Heart right ventricle (tissue), 16 donors: Measurements from ENCODE around the gene TMEM273. TPM values are rescaled to one million over a fixed set of nuclear protein-coding genes. Genes with fewer than 3 reads are reported as not detected.

ENCODE experiments used
- ATAC-seq, 8 donors: fragments of 200-7000 bp; cut with Tn5 transposase; one replicate each; pipeline ENCODE4 v1.9.1; 2020; ENCODE audit warnings: mild to moderate bottlenecking in 8 of 8, moderate library complexity in 8 of 8, moderate number of reproducible peaks in 1 of 8
- DNase-seq, 2 donors: peaks; one replicate each; pipeline ENCODE4 v3.0.0-alpha.2; 2020
- H3K27ac ChIP-seq, 10 donors: fragments of 200-600 bp; sonication (generic) in 2 of 10; one replicate each; pipeline versions ENCODE4 v1.5.0 to v1.8.0; 2020 to 2022; ENCODE audit warnings: mild to moderate bottlenecking in 3 of 10
- H3K27me3 ChIP-seq, 7 donors: fragments of 200-600 bp; one replicate each; pipeline ENCODE4 v1.8.0; 2021 to 2022; ENCODE audit warnings: mild to moderate bottlenecking in 2 of 7
- H3K36me3 ChIP-seq, 9 donors: fragments of 200-600 bp; sonication (generic) in 1 of 9; one replicate each; pipeline versions ENCODE4 v1.5.0 to v1.8.0; 2020 to 2022; ENCODE audit warnings: mild to moderate bottlenecking in 2 of 9
- H3K4me1 ChIP-seq, 9 donors: fragments of 200-600 bp; sonication (generic) in 1 of 9; one replicate each; pipeline versions ENCODE4 v1.5.0 to v1.8.0; 2020 to 2022; ENCODE audit warnings: mild to moderate bottlenecking in 4 of 9
- H3K4me3 ChIP-seq, 10 donors: fragments of 200-600 bp; sonication (generic) in 2 of 10; one replicate each; pipeline versions ENCODE4 v1.5.0 to v1.8.0; 2020 to 2022; ENCODE audit warnings: mild to moderate bottlenecking in 7 of 10, moderate library complexity in 2 of 10
- H3K9me3 ChIP-seq, 11 donors: fragments of 200-600 bp in 10 of 11; sonication (generic) in 2 of 11; one replicate each; pipeline versions ENCODE4 v1.5.0 to v1.8.0; 2013 to 2022; ENCODE audit warnings: mild to moderate bottlenecking in 2 of 11, control low read depth in 1 of 11, moderate library complexity in 1 of 11
- CTCF ChIP-seq, 9 donors: fragments of 200-600 bp; sonication (generic) in 2 of 9; IDR thresholded peaks; one replicate each; pipeline versions ENCODE4 v1.5.0 to v1.8.0; 2021 to 2022; ENCODE audit warnings: antibody characterized with exemption in 9 of 9, mild to moderate bottlenecking in 5 of 9, moderate library complexity in 1 of 9
- WGBS, 2 donors: extraction: QIAGEN DNeasy Blood & Tissue Kit; methylation state at CpG; one replicate each; pipeline ENCODE4 v1.1.7; 2013; ENCODE audit warnings: inconsistent platforms in 1 of 2; 5-methylcytosine and 5-hydroxymethylcytosine counted together
- intact Hi-C, 10 donors: fragments of 100-400 bp; cut with DNase I; formaldehyde crosslinking; loops; one replicate each; pipeline versions ENCODE4 v1.11.1 to v1.14.2; 2022
- polyA plus RNA-seq, 2 donors: library from polyadenylated mRNA; stranded (reverse); fragments of 200-250 nt; gene quantifications; one replicate each; pipeline ENCODE4 v1.2.3, GENCODE V29; 2013
- total RNA-seq, 10 donors: library from RNA; stranded (reverse); fragmentation: NEBNext Ultra II Directional in 3 of 10; extraction: Animal tissue kit (Norgen Biotek cat#: 25700) in 3 of 10; gene quantifications; one replicate each; pipeline versions ENCODE4 v1.2.1 to v1.2.4, GENCODE V29; 2021 to 2023
- donor health status: Arrhythmogenic right ventricular cardiomyopathy.
- donor health status: ischemic (EF 13 %, LVEDD 7.1; RV severe dilation, severe dysfunction).
- donor health status: healthy with polysubstance abuse.
- donor health status: DM: no; HTN: yes; CAD: no.
- donor health status: DM: no; HTN: no; CAD: no.
- donor health status: ischemic (EF 25% LVEDD 6.9; RV normal size, moderate dysfunction).
- donor health status: ischemic (EF 25% LVEDD 5.7; RV mildly dilated, moderate dysfunction).
- donor health status: healthy.
- donor health status: DM: yes; HTN: yes; CAD: no.
- donor health status: Ischemic cardiomyopathy.
- donor health status: ischemic (EF 35%, LVEDD 5.7; RV mildly dilated, moderate dysfunction).
- donor health status: nonischemic (EF 11% LVEDD 7.7; RV severe dilation, severe dysfunction).
- donor health status: DM: yes; HTN: yes; CAD: no.
- donor health status: PGD.
- donor health status: ischemic (EF 29% LVEDD 5.4; RV normal size, mild dysfunction).
- donor health status: nonischemic (EF 23%, LVEDD 6.1; RV moderate dilation, normal function).

Gene TMEM273
- total and polyA plus RNA-seq, 12 donors = 10.9 to 28.5 (median 19.0) TPM

- H3K36me3 ChIP-seq = no peaks in the 10 kb centered on the region
- H3K9me3 ChIP-seq = no peaks in the 10 kb centered on the region
- WGBS, 2 donors = 79% methylated on average over 14 of the region's 14 CpGs
- ATAC-seq (peak in 1 of 8 donors; percentile 10), DNase-seq (no peak)
- peaks cover 3 to 52% (median 37%) of the 10 kb centered on the region in 9 donors for H3K4me1 ChIP-seq
- H3K27me3 ChIP-seq = peaks cover 0 to 12% (median 0%) of the 10 kb centered on the region in 7 donors
- peak overlapping the region in 8 of 10 donors; percentile 23 to 69 (median 44) for H3K4me3 ChIP-seq
- H3K27ac ChIP-seq = peak overlapping the region in 8 of 10 donors; percentile 10 to 58 (median 35)
- TF ChIP-seq CTCF (IDR thresholded peaks at IDR 0.05) = no peak
- intact Hi-C loops = loop anchor here in 4 of 10 donors (2.0 to 10.0 kb wide), 4 partner anchors 31 to 134 kb away; no protein-coding TSS in a partner anchor
Observed at GRCh38 chr10:49115796-49116508, 72.2 kb downstream of the TMEM273 start.

- Histone ChIP-seq H3K4me3 (peak within 1 kb of the TSS; percentile 11 to 79 (median 66)), H3K27ac (peak within 1 kb of the TSS in 9 of 10 donors; percentile 74 to 89 (median 87)), H3K36me3 (no peaks in the 10 kb centered on the region), H3K4me1 (peaks cover 3 to 60% (median 45%) of the 10 kb centered on the region in 9 donors), H3K27me3 (peaks cover 0 to 12% (median 0%) of the 10 kb centered on the region in 7 donors), H3K9me3 (no peaks in the 10 kb centered on the region)
- DNase-seq = peak; percentile 41 to 68
- TF ChIP-seq CTCF (IDR thresholded peaks at IDR 0.05) = peak in 4 of 9 donors; percentile 18 to 36 (median 23)
- intact Hi-C loops = loop anchor here in 4 of 10 donors (2.0 to 10.0 kb wide), 4 partner anchors 30 to 133 kb away; no protein-coding TSS in a partner anchor
- peak; percentile 22 to 73 (median 51) for ATAC-seq
- 2% methylated on average over 73 to 95 of the region's 95 CpGs for WGBS, 2 donors
Observed at GRCh38 chr10:49115015-49115795, 73.0 kb downstream of the TMEM273 start, which contains the start of gene VSTM4. Gene VSTM4 (minus strand): TSS chr10:49115522. CDS start chr10:49115485, 37 bp downstream.

- WGBS, 2 donors = 12 to 19% methylated on average over 9 of the region's 9 CpGs
- H3K4me3 ChIP-seq = peak overlapping the region; percentile 11 to 79 (median 66)
- TF ChIP-seq CTCF (IDR thresholded peaks at IDR 0.05) = no peak
- peak overlapping the region in 9 of 10 donors; percentile 74 to 89 (median 87) for H3K27ac ChIP-seq
- H3K4me1 ChIP-seq = peaks cover 3 to 65% (median 50%) of the 10 kb centered on the region in 9 donors
- no peaks in the 10 kb centered on the region for H3K36me3 ChIP-seq
- no peaks in the 10 kb centered on the region for H3K9me3 ChIP-seq
- H3K27me3 ChIP-seq = peaks cover 0 to 12% (median 0%) of the 10 kb centered on the region in 7 donors
- intact Hi-C loops = loop anchor here in 6 of 10 donors (2.0 to 10.0 kb wide), 8 partner anchors 30 to 132 kb away; no protein-coding TSS in a partner anchor
- ATAC-seq = peak in 5 of 8 donors; percentile 8 to 22 (median 20)
- no peak for DNase-seq
Observed at GRCh38 chr10:49114718-49115014, 73.5 kb downstream of the TMEM273 start.

GRCh38 chr10:49113741-49114141 is 74.5 kb downstream of the TMEM273 start:
- WGBS, 2 donors = 46 to 47% methylated on average over 3 of the region's 3 CpGs

More at GRCh38 chr10:49113741-49114141, 74.5 kb downstream of the TMEM273 start:
- H3K27me3 ChIP-seq = peaks cover 0 to 12% (median 0%) of the 10 kb centered on the region in 7 donors
- intact Hi-C loops = loop anchor here in 6 of 10 donors (2.0 to 10.0 kb wide), 6 partner anchors 29 to 109 kb away; no protein-coding TSS in a partner anchor
- ATAC-seq (peak in 2 of 8 donors; percentile 29 to 39), DNase-seq (no peak)
- no peaks in the 10 kb centered on the region for H3K36me3 ChIP-seq
- peak overlapping the region in 8 of 10 donors; percentile 51 to 79 (median 71) for H3K4me3 ChIP-seq
- H3K27ac ChIP-seq = peak overlapping the region in 9 of 10 donors; percentile 74 to 89 (median 87)
- TF ChIP-seq CTCF (IDR thresholded peaks at IDR 0.05) = no peak
- H3K4me1 ChIP-seq = peaks cover 5 to 74% (median 59%) of the 10 kb centered on the region in 9 donors
- no peaks in the 10 kb centered on the region for H3K9me3 ChIP-seq
